HEK293 (cell line): ENCODE measurements around the gene INPP5F.

Experiments used
- CTCF ChIP-seq: fragments of 450-650 bp; formaldehyde crosslinking; IDR thresholded peaks from 2 replicates; pipeline ENCODE4 v1.5.1; 2016; ENCODE audit warnings: missing biosample characterization, missing genetic modification characterization
- TF ChIP-seq, protein P1 (sequence below): fragments of 450-650 bp; formaldehyde crosslinking; IDR thresholded peaks from 2 replicates; pipeline ENCODE4 v1.5.1; 2016; ENCODE audit warnings: missing biosample characterization, missing genetic modification characterization

DNA sequence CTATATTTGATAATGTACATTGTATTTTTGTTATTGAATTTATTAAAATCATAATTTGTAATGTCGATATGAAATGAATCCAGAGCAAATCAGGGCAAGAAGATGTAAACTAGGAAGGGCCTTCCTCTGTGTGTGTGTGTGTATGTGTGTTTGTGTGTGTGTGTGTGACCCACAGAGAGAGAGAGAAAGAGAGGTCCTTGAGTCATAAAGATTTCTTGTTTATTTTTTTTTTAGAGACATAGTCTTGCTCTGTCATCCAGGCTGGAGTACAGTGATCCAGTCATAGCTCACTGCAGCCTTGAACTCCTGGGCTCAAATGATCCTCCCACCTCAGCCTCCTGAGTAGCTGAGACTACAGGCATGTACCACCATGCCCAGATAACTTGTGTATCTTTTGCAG is 50.7 kb downstream of the INPP5F start:
- no peak for TF ChIP-seq CTCF
- TF ChIP-seq, protein P1, sequence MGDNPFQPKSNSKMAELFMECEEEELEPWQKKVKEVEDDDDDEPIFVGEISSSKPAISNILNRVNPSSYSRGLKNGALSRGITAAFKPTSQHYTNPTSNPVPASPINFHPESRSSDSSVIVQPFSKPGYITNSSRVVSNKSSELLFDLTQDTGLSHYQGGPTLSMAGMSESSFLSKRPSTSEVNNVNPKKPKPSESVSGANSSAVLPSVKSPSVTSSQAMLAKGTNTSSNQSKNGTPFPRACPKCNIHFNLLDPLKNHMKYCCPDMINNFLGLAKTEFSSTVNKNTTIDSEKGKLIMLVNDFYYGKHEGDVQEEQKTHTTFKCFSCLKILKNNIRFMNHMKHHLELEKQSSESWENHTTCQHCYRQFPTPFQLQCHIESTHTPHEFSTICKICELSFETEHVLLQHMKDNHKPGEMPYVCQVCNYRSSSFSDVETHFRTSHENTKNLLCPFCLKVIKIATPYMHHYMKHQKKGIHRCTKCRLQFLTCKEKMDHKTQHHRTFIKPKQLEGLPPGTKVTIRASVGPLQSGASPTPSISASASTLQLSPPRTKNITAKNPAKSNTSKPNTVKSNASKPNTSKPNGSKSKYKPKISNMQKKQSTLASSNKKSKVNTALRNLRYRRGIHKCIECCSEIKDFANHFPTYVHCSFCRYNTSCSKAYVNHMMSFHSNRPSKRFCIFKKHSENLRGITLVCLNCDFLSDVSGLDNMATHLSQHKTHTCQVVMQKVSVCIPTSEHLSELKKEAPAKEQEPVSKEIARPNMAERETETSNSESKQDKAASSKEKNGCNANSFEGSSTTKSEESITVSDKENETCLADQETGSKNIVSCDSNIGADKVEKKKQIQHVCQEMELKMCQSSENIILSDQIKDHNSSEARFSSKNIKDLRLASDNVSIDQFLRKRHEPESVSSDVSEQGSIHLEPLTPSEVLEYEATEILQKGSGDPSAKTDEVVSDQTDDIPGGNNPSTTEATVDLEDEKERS, result no peak
